Measurements from ENCODE around the gene ILRUN. TPM values are rescaled to one million over a fixed set of nuclear protein-coding genes. Genes with fewer than 3 reads are reported as not detected.

ILRUN gene
- total and polyA plus RNA-seq, 9 of the 15 experiments (the other 6 are each of a cell fraction or from before 2014, with no cell fraction given): 24.9 to 78.9 (median 53.4) TPM

DNA sequence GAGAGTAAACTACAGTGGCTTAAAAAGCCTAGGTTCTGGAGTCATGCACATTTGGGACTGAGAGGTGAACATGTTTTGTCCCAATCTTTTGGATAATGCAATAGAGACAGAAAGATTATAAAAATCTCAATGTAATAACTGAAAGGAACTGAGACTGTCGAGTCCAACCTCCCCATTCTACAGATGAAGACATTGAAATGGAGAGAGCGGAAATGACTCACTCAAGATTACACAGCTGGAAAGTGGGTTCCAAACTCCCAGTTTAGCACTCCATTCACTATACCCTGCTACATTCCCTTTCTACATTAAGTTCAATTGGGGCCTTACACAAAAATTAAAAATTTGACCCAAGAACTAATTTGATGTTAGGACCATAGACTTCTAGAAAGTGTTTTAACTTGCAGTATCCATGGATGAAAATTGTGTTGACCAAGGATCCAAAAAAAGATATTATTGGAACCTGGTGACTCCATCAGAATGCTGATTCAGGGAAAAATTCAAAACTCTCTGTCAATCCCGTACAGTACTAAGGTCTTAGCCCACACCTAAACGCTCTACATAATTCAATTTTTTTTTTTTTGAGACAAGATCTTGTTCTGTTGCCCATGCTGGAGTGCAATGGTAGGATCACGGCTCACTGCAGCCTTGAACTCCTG lies 1.5 kb upstream of the ILRUN start (continued):
- TF ChIP-seq, protein P1, sequence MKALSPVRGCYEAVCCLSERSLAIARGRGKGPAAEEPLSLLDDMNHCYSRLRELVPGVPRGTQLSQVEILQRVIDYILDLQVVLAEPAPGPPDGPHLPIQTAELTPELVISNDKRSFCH (CRISPR knock-in tag; IDR thresholded peaks at IDR 0.05): no peak
- TF ChIP-seq, protein P1 (tag; IDR thresholded peaks at IDR 0.05): no peak
- TF ChIP-seq JUND (IDR thresholded peaks at IDR 0.05; ENCODE audit: borderline replicate concordance, low read depth, low read length) (peak; percentile 98), JUND (tag; IDR thresholded peaks at IDR 0.05; ENCODE audit: borderline replicate concordance, low read depth, low read length) (peak; percentile 98), MEF2D (tag; conservative IDR thresholded peaks at IDR 0.05; ENCODE audit: low read depth) (no peak), ARID1B (IDR thresholded peaks at IDR 0.05) (peak; percentile 65; the same call in 1 of the 2 replicates), ZNF830 (CRISPR knock-in tag; IDR thresholded peaks at IDR 0.05) (no peak), ZC3H4 (CRISPR knock-in tag; IDR thresholded peaks at IDR 0.05; ENCODE audit: borderline replicate concordance) (no peak), ZNF316 (IDR thresholded peaks at IDR 0.05) (peak; percentile 99), FOXK1 (CRISPR knock-in tag; IDR thresholded peaks at IDR 0.05; ENCODE audit: borderline replicate concordance) (no peak)
- TF ChIP-seq, protein P2, sequence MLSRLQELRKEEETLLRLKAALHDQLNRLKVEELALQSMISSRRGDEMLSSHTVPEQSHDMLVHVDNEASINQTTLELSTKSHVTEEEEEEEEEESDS (CRISPR knock-in tag; IDR thresholded peaks at IDR 0.05): no peak
- TF ChIP-seq, protein P3, sequence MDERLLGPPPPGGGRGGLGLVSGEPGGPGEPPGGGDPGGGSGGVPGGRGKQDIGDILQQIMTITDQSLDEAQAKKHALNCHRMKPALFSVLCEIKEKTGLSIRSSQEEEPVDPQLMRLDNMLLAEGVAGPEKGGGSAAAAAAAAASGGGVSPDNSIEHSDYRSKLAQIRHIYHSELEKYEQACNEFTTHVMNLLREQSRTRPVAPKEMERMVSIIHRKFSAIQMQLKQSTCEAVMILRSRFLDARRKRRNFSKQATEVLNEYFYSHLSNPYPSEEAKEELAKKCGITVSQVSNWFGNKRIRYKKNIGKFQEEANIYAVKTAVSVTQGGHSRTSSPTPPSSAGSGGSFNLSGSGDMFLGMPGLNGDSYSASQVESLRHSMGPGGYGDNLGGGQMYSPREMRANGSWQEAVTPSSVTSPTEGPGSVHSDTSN (CRISPR knock-in tag; IDR thresholded peaks at IDR 0.05; ENCODE audit: low read depth): no peak
- TF ChIP-seq, protein P3 (tag; conservative IDR thresholded peaks at IDR 0.05; ENCODE audit: low read depth): no peak
- TF ChIP-seq, protein P4, sequence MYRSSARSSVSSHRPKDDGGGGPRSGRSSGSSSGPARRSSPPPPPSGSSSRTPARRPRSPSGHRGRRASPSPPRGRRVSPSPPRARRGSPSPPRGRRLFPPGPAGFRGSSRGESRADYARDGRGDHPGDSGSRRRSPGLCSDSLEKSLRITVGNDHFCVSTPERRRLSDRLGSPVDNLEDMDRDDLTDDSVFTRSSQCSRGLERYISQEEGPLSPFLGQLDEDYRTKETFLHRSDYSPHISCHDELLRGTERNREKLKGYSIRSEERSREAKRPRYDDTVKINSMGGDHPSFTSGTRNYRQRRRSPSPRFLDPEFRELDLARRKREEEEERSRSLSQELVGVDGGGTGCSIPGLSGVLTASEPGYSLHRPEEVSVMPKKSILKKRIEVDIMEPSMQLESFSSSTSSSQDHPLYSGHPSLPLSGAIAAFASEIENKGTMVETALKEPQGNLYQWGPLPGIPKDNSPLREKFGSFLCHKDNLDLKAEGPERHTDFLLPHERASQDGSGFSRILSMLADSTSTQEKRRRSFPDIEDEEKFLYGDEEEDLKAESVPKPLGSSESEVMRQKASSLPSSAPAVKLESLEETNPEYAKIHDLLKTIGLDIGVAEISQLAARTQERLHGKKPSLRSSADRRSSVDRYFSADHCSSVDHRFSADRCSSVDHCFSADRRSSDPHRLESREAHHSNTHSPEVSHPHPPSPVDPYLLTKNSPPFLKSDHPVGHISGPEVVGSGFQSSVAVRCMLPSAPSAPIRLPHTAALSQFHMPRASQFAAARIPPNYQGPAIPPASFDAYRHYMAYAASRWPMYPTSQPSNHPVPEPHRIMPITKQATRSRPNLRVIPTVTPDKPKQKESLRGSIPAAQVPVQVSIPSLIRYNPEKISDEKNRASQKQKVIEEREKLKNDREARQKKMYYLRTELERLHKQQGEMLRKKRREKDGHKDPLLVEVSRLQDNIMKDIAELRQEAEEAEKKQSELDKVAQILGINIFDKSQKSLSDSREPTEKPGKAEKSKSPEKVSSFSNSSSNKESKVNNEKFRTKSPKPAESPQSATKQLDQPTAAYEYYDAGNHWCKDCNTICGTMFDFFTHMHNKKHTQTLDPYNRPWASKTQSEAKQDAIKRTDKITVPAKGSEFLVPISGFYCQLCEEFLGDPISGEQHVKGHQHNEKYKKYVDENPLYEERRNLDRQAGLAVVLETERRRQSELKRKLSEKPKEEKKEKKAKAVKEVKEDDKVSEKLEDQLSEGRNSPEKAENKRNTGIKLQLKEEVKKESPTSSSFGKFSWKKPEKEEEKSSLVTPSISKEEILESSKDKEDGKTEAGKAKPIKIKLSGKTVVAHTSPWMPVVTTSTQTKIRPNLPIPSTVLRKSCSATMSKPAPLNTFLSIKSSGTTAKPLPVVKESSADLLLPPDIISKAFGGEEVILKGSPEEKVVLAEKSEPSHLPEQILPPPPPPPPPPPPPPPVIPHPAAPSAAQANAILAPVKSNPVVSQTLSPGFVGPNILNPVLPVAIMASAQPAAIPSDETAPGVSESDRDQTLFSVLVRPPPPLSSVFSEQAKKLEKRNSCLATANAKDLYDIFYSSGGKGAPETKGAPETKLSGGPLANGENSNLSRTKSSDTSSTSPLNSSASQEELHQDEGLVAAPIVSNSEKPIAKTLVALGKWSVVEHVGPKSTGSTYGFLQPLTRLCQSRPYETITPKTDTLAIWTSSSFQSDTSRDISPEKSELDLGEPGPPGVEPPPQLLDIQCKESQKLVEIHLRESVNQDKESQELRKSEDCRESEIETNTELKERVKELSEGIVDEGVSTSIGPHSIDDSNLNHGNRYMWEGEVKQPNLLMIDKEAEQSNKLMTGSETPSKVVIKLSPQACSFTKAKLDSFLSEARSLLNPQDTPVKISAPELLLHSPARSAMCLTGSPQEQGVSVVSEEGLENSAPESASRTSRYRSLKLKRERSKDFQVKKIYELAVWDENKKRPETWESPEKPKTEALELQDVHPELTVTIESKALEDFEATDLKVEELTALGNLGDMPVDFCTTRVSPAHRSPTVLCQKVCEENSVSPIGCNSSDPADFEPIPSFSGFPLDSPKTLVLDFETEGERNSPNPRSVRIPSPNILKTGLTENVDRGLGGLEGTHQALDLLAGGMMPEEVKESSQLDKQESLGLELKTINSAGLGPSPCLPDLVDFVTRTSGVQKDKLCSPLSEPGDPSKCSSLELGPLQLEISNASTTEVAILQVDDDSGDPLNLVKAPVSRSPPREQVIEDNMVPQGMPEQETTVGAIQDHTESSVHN (IDR thresholded peaks at IDR 0.05; ENCODE audit: borderline replicate concordance in 1 of 2, low read depth in 1 of 2): no peak
- TF ChIP-seq, protein P5, sequence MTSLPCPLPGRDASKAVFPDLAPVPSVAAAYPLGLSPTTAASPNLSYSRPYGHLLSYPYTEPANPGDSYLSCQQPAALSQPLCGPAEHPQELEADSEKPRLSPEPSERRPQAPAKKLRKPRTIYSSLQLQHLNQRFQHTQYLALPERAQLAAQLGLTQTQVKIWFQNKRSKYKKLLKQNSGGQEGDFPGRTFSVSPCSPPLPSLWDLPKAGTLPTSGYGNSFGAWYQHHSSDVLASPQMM (CRISPR knock-in tag; IDR thresholded peaks at IDR 0.05): no peak

All from K562 (cell line).